Suppressor macrophage (primary cell): Measurements from ENCODE around the gene SLC47A2.

Experiments
- DNase-seq, 4 experiments: peaks; one replicate each; pipeline ENCODE4 v3.0.0-alpha.2; 2020 to 2022

The SLC47A2 gene

GRCh38 chr17:19727501-19728078 lies 11.2 kb upstream of the SLC47A2 start:
- DNase-seq = peak; percentile 74 to 91 (median 86)

- DNase-seq = peak in 3 of 4 experiments; percentile 11 to 44 (median 38)
Measured at GRCh38 chr17:19726631-19727376, 10.4 kb upstream of the SLC47A2 start.

GRCh38 chr17:19725486-19725885 lies 9.1 kb upstream of the SLC47A2 start:
- peak; percentile 81 to 92 (median 86) for DNase-seq

- DNase-seq = peak; percentile 93 to 97 (median 97)
Measured at GRCh38 chr17:19724501-19725420, 8.4 kb upstream of the SLC47A2 start.

- no peak for DNase-seq
Measured at GRCh38 chr17:19723964-19724363, 7.6 kb upstream of the SLC47A2 start.

GRCh38 chr17:19720631-19721426 lies 4.4 kb upstream of the SLC47A2 start:
- DNase-seq = peak in 1 of 4 experiments; percentile 11

GRCh38 chr17:19720210-19720475 lies 3.8 kb upstream of the SLC47A2 start:
- peak in 1 of 4 experiments; percentile 15 for DNase-seq

GRCh38 chr17:19719355-19720209 lies 3.2 kb upstream of the SLC47A2 start:
- DNase-seq = no peak

GRCh38 chr17:19718613-19719354 lies 2.4 kb upstream of the SLC47A2 start:
- no peak for DNase-seq

GRCh38 chr17:19718041-19718612 lies 1.7 kb upstream of the SLC47A2 start:
- no peak for DNase-seq

- no peak for DNase-seq
Measured at GRCh38 chr17:19717411-19717908, 1.1 kb upstream of the SLC47A2 start.

- DNase-seq = no peak
Measured at GRCh38 chr17:19717031-19717360, 612 bp upstream of the SLC47A2 start.

GRCh38 chr17:19714542-19715411 lies 1.6 kb downstream of the SLC47A2 start:
- DNase-seq = no peak

- DNase-seq = no peak
Measured at GRCh38 chr17:19713901-19714361, 2.5 kb downstream of the SLC47A2 start.

- DNase-seq = no peak
Measured at GRCh38 chr17:19713462-19713861, 2.9 kb downstream of the SLC47A2 start.

GRCh38 chr17:19712436-19713004 lies 3.9 kb downstream of the SLC47A2 start:
- DNase-seq = no peak

- no peak for DNase-seq
Measured at GRCh38 chr17:19709841-19710240, 6.5 kb downstream of the SLC47A2 start.

- DNase-seq = no peak
Measured at GRCh38 chr17:19708431-19709175, 7.8 kb downstream of the SLC47A2 start.
